Islet precursor cell (in vitro differentiated cells): ENCODE measurements around the gene TPM3.
"Not testable (repeated sequence)": the region's sequence is repeated elsewhere in the genome, so short reads cannot be mapped to it uniquely, and the experiment has no call there.

Experiments used
- DNase-seq: peaks from one replicate; pipeline ENCODE4 v3.0.0-alpha.2; 2018

TPM3 gene

GRCh38 chr1:154158307-154159125, 33.4 kb downstream of the TPM3 start:
- DNase-seq, result no peak

DNA sequence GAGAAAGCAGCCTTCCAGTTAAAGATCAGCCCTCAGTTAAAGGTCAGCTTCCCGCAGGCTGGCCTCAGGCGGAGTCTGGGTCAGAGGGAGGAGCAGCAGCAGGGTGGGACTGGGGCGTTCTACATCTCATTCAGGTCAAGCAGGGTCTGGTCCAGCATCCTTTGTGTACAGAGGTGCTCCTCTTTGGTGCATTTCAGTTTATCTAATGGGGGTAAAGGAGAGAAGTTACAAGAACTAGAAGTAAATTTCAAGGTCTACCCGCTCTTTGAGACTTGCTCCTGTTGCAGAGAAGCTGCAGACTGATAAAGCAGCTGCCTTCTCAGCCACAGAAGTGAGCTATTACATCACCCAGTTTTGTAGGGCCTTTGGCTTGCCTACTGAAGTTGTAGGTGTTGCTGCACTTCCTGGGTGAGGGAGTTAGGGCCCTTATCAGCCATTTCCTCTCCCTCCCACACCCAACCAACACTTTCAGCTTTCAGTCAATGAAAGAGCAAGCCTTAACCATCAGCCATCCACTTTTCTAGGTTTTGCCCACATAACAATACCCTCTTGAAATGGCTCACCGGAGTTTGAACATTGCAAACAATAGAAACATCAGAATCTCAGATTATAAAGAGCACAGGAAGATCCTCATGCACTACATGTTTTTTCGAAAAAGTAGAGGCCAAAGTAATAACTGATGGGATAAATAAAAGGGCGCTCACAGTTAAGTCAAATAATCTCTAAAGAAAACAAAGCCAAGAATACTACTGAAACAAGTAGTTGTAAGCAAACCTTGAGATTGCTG, 34.2 kb downstream of the TPM3 start:
- DNase-seq, result peak; percentile 60

GRCh38 chr1:154155251-154155650, 36.6 kb downstream of the TPM3 start:
- DNase-seq, result peak; percentile 60

DNA sequence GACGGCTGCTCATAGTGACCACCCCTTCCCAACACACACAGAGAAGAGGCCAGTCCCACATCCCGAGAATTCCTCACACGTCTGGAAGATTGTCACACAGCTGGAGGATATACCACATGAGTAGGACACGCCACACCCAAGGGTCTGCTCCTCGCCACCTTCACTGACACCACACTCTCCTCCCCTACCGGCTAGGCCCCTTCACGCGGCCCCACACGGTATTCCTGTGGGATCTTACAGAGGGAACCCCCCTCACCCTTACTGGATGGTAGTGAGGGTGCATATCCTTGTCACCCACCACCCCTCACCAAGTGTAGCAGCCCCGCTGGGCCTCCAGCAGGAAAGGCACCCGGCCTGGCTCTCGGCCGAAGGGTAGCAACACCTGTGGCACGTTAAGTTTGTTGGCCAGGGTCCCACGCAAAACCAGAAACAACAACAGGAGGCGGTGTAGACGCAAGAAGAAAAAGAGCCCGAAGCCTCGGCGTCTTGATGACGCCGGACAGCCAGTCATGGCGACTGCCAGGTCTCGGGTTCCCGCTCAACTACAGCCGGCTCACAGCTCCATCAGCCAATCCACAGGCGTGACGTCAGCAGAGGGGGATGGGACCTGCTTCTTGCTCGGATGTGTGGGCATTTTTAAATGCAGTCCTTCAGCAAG, 37.2 kb downstream of the TPM3 start, which contains the start of gene NUP210L:
Gene NUP210L (minus strand): TSS at position 540 of the 658 bp plus-strand sequence.
- peak; percentile 67 for DNase-seq

- DNase-seq, result no peak
These were observed 37.8 kb downstream of the TPM3 start for GRCh38 chr1:154154053-154154452.

- DNase-seq, result no peak
These were observed 40.6 kb downstream of the TPM3 start for GRCh38 chr1:154151311-154151710.

DNA sequence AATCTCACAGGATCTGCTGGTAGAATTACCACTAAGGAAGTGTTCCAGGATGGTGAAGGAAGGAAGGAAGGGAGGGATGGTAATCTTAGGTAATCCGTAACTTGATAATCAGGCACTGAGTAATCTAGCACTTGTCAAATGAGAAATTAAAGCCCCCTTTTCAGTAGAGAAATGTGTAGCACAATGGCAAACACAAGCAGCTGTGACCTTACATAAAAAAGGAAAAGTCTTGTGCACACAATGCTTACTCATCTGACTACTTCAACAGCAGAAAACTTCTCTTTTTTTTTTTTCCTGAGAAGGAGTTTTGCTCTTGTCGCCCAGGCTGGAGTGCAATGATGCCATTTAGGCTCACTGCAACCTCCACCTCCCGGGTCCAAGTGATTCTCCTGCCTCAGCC, 43.1 kb downstream of the TPM3 start:
- DNase-seq, result no peak

DNA sequence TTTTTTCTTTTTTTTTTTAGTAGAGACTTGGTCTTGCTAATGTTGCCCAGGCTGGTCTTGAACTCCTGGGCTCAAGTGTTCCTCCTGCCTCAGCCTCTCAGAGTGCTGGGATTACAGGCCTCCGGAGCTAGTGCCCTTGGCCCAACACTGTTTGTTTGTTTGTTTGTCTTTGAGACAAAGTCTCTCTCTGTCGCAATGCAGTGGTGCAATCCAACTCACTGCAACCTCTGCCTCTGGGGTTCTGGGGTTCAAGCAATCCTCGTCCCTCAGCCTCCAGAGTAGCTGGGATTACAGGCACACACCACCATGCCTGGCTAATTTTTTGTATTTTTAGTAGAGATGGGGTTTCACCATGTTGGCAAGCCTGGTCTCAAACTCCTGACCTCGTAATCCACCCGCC, 44.4 kb downstream of the TPM3 start:
- not testable (repeated sequence) for DNase-seq

GRCh38 chr1:154145986-154146385, 45.9 kb downstream of the TPM3 start:
- DNase-seq, result no peak

- no peak for DNase-seq
These were observed 49.5 kb downstream of the TPM3 start for GRCh38 chr1:154142358-154142757.

- no peak for DNase-seq
These were observed 50.7 kb downstream of the TPM3 start for GRCh38 chr1:154141240-154141639.

DNA sequence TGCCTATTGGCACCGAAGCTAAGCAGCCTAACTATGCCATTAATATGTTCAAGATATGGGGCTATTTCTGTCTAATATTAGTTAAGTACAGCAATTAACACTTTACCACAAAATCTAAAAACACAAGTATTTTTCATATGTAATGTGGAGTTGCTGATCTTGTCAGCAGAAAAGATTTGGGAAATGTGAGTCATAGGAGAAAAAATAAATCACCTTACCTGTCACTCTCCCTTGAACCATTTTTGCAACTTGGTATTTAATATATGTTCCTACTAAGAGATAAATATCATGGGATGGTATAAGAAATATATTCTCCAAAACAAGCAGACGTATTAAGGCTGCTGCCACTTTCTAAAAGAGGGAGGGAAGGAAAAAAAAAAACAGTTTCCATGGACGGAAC, 54.0 kb downstream of the TPM3 start:
- no peak for DNase-seq

DNA sequence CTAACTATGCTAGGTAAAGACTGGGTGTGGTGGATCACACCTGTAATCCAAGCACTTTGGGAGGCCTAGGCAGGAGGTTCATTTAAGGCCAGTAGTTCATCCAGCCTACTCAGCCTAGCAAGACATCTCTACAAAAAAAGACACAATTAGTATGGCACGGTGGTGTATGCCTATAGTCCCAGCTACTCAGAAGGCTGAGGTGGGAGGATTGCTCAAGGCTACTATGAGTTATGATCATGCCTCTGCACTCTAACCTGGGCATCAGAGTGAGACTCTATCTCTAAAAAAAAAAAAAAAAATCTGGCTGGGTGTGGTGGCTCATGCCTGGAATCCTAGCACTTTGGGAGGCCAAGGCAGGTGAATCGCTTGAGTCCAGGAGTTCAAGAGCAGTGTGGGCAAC, 58.6 kb downstream of the TPM3 start:
- no peak for DNase-seq

DNA sequence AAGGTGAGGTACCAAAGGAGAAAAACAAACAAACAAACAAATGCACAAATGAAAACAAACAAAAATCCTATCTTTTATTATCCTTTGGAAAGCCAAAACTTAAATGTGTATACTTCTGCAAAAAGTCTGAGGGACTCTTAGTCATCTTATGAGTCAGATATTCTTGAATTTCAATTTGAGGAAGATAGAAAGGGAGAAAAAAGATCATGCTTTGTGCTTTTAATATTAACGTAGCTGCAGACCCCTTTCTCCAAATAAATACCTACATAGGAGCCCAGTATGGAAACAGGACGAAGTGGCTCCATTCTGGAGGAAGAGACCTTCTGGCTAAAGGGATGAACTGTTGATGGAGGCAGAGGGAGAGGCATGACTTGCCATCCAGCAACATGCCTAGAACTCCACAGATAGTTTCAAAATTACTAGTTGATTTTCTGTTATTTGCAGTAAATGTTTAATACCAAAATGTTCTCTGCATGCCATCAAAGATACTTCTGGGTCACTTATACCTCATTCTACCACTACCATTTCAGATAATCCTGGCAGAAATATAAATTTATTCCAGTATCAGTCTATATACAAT, 62.4 kb downstream of the TPM3 start:
- no peak for DNase-seq

DNA sequence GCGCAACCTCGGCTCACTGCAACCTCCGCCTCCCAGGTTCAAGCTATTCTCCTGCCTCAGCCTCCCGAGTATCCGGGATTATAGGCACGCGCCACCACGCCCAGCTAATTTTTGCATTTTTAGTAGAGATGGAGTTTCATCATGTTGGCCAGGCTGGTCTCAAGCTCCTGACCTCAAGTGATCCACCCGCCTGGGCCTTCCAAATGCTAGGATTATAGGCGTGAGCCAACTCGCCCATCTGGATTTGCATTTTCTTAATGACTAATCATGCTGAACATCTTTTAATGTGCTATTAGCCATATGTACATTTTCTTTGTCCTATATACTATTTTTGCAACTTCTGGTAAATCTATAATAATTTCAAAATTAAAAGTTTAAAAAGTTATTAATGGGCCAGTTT, 68.7 kb downstream of the TPM3 start:
- not testable (repeated sequence) for DNase-seq

- no peak for DNase-seq
These were observed 74.3 kb downstream of the TPM3 start for GRCh38 chr1:154117642-154118041.

DNA sequence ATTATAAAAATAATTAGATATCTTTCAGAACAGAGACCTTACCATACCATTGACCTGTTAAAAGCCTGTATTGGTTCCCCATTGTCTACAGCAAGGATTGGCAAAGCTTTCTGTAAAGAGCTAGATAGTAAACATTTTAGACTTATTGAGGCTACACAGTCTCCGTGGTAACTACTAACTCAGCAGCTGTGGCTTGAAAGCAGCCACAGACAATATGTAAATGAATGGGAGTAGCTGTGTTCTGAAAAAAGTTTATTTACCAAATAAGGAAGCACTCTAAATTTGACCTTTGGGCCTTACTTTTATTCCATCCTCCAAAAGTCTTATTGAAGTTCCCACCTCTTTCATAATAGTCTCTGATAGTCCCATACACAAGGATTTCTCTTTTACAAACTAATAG, 76.7 kb downstream of the TPM3 start:
- DNase-seq, result no peak
